ENCODE results near the gene DCTPP1.

The DCTPP1 gene

GRCh38 chr16:30446203-30446595 lies 16.4 kb upstream of the DCTPP1 start:
- DNase-seq = no peak

DNA sequence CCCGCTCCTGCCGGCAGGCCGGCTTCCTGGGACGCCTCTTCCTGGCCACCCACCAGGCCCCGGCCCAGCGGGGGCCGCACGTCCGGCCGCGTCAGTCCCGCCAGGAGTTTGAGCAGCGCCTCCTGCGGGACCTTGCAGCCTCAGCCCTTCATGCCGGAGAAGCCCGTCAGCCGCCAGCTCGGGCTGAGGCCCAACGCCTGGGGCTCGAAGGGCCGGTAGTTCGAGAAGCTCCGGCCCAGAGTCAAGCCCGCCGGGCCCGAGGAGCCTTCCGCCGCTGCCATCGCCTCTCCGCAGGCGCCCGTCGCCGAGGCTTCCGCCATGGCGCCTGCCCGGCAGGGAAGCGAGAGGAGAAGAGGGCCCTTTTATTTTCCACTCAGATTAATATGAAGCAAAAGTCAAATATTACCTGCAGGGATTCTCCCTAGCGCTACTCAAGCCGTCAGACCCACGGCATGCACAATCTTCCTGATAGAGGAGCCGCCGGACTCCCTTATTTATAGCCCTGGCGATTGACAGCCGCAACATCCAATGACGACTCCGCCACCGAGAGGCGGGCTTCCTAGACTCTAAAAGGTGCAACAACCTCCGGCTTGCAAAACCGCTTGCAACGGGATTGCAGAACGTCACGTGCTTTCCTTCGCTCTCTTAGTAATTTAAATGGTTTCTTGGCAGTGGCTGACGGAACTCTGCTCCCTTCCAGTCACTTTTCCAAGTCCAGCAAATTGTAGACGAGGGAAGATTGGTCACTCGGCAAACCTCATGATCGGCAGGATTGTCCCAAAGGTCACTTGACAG lies 15.8 kb upstream of the DCTPP1 start, which contains the start of gene SEPHS2:
SEPHS2 (minus strand) TSS at position 467 of the 795 bp plus-strand sequence; CDS start at position 320, 147 bp downstream.
- peak; percentile 95 for DNase-seq

GRCh38 chr16:30445149-30445407 lies 15.2 kb upstream of the DCTPP1 start:
- DNase-seq = no peak

DNA sequence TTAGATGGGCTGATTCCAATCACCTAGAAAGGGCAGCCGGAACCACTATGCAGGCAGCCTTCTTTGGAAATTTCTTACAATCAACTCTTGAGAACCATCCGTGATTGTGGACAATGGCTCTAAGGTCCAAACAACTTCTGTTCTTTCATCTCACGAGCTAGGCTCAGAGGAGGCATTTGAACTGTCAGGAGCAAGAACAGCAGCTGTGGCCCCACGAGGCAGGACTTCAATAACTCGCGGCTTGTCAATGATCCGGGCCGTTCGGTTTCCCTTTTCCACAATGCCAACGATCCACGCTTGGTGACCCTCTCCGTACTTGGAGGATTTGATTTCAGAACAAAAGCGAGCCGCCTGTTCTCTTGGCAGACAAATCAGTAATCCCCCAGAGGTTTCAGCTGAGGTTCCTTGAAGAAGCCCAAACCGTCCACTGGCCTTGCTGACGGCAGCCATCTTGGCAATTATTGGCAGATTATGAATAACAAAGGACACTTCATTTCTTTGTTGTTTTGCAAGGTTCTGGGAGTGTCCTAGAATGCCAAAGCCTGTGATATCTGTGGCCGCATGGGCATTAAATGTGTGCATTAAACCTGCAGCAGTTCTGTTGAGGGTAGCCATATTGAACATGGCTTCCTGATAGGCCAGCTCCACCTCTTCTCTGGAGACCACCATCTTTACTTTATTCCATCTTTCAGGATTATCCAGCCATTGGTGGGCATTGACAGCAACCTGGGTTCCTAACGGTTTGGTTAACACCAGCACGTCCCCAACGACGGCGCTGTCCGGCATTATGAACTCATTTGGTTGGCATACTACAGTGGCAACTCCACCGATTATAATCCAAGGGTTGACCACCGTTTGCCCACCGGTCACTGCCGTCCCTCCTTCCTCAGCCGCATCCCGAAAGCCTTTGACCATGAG lies 14.7 kb upstream of the DCTPP1 start:
- no peak for DNase-seq

DNA sequence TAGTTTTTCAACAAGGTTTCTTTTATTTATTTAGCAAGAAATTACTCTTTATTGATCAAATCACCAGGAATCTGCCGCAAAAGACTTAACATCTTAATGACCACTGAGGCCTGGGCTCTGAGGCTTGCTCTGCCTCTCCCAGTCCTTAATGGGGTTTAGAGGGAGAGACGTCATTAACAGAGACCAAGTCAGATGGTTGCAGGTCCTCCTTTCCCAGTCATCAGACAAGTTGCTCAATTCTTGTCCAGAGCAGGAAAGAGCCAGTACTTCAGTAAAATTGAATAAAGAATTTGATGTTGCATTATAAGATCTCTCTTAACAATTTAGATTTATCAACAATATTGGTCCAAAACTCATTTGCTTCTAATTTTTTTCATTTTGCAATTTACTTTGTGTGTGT lies 13.8 kb upstream of the DCTPP1 start:
- no peak for DNase-seq

GRCh38 chr16:30439720-30440348 lies 10.0 kb upstream of the DCTPP1 start:
- no peak for DNase-seq

GRCh38 chr16:30438835-30439234 lies 9.0 kb upstream of the DCTPP1 start:
- no peak for DNase-seq

GRCh38 chr16:30437511-30438046 lies 7.7 kb upstream of the DCTPP1 start:
- DNase-seq = no peak

DNA sequence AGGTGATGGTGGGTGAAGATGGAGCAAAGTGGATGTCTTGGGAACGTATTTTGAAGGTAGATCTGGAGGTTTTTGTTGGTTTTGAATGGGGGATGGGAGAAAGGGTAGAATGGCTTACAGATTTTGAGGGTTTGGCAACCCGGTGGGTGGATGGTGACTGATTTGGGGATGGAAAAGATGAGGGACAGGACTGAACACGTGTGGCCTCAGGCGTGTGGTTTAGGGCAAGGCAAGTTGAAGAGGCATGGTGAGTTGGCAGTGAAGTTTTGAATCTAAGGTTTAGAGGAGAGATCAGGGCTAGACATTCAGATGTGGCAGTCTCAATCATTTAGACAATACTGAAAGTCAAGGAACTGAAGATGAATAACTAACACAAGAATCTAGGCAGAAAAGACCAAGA lies 5.0 kb upstream of the DCTPP1 start:
- DNase-seq = no peak

DNA sequence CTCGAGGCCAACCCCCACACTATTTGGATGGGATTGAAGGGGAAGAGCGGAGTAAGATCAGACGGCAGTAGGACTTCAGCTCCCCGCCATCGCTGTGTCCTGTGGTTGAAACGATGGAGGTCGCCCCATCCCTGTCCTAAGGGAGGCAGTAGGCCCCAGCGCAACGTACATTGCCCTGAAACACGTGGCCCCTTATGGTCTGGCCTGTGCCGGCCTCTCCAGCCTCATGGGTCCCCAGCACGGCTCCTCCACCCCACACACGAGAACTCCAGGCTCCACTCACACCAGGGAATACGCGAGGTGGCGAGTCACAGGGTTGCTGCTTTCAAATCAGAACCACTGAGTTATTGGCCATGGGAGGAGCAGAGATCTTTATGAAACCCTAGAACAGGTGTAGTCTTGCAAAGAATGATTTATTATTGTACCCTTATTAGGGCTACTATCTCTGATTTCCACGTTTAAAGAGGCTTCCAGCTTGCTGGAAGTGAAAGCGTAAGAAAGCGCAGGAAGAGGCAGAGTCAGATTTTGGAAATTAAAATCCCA lies 669 bp upstream of the DCTPP1 start:
- DNase-seq = no peak

DNA sequence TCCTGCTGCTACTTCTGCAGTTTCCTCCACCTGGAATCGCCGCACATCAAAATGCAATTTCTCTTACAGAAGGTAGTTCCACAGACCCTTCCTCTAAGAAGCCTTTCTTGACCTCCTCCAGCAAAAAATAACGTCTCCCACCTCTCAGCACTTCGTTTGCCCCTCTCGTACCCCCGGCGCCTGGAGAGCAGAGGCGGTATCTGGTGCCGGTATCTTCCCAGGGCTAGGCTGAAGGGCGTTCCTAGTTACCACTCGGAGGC lies 482 bp downstream of the DCTPP1 start:
- no peak for DNase-seq

- DNase-seq = no peak
Measured at GRCh38 chr16:30428055-30428454, 1.8 kb downstream of the DCTPP1 start.

GRCh38 chr16:30421010-30421409 lies 8.8 kb downstream of the DCTPP1 start:
- no peak for DNase-seq

- DNase-seq = no peak
Measured at GRCh38 chr16:30418350-30419181, 11.3 kb downstream of the DCTPP1 start.

- peak; percentile 90 for DNase-seq
Measured at GRCh38 chr16:30417529-30418349, 12.1 kb downstream of the DCTPP1 start.

DNA sequence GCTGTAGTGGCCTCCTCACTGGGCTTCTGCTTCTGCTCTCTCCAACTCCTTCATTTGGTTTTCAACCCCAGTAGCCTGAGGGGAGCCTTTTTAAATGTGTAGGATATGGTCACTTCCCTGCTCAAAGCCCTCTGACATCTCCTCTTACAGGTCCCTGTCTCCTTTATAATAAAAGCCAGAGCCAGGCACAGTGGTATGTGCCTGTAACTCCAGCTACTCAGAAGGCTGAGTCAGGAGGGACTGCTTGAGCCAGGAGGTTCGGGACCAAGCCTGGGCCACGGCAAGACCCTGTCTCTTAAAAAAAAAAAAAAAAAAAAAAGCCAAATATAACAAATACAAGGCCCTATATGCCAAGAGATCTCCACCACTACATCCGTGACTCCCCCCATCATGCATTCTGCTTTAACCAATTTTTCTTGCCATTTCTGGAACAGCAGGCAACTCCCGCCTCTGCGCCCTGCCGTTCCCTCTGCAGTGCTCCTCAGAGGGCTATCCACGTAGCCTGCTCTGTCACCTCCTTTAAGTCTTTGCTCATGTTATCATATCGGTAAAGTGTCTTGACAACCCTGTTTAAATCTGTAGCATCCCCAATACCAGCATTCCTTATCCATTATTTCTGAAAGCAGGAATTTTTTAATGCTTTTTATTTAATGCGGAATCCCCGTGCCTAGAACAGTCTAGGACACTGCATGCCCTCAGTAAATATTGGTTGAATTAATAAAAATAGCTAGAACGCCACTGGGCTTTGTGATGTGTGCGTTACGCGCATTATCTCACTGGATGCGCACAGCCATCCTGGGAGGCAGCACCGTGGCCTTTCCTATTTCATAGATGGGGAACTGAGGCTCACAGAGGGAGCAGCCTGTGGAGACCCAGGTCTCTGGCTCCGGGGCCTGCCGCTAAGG lies 13.0 kb downstream of the DCTPP1 start:
- DNase-seq = no peak

DNA sequence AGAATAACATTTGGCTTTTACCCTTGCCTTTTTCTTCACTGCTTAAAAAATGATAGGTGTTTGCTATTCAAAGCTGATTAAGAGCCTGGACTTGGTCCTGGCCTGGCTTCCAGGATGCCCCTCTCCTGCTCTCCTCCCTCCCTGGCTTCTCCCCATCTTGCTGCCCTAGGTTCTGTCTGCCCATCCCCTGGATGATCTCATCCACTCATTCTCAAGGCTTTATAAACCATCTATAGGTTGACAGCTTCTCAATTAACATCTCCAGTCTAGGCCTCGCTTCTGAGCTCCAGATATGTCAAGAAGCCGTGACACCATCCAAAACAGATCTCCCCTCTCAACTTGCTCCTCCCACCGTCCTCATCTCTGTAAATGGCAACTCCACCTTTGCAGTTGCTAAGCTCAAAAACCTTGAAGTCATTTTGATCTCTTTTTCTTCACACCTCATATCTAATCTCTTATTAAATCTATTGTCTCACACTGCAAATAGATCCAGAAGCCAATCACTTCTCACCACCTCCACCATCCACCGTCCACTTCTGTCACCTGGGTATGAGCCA lies 13.7 kb downstream of the DCTPP1 start:
- DNase-seq = no peak

DNA sequence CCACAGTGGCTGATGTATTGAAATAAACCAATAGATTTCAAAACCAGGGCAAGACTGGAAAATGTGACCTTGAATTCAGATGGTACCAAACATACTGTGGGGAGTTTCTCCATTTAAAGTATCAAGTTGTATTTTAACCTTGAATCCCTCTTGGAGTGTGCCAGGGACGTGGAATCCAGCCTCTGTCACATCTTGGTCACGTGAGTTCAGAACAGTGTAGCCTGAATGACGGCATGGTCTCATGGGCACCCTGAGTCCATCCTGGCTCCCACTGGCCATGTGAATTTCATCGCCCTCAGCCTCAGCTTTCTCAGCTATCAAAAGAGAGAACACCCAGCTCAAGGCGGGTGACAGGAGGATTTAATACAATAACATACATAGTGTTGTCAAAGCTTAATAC lies 15.7 kb downstream of the DCTPP1 start:
- DNase-seq = no peak

GRCh38 chr16:30413112-30413806 lies 16.6 kb downstream of the DCTPP1 start:
- no peak for DNase-seq
